Activated T-cell treated with anti-CD3 and anti-CD28 coated beads for 48 hours (primary cell): Measurements from ENCODE around the gene GPR151.

Experiments used
- DNase-seq: peaks from one replicate; pipeline ENCODE4 v3.0.0-alpha.2; 2020; ENCODE audit warnings: low read depth

GPR151 gene

DNA sequence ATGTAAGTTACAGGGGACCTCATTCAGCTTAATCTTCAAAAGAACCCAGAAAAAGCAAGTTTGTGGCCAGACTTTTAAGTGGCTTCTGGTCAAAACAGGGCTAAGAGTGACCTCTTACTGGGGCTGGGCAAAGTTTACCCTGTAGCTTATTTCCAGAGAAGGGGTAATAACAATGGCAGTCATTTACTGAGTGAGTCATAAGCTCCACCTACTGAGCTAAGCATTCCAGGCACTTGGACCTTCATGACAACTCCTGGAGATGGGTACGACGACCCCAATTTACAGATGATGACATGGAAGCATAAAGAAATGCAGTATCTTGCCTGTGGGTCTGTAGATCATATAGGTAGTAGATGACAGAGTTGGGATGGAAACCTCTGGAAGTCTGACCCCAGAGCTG, 4.7 kb upstream of the GPR151 start:
- no peak for DNase-seq

DNA sequence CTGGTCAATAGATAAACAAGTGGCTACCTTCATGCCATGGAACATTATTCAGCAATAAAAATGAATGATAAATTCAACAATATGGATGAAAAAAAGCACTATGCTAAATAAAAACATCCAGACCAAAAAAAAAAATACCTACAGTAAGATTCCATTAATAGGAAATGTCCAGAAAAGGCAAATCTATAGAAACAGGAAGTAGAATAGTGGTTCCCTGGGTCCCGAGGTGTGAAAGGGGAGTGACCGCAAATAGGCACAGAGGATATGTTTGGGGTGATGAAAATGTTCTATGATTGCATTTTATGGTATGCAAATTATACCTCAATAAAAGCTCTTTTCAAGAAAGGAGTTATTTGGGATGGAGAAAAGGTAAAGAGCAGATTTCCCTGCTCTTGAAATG, 3.6 kb upstream of the GPR151 start:
- DNase-seq, result no peak

DNA sequence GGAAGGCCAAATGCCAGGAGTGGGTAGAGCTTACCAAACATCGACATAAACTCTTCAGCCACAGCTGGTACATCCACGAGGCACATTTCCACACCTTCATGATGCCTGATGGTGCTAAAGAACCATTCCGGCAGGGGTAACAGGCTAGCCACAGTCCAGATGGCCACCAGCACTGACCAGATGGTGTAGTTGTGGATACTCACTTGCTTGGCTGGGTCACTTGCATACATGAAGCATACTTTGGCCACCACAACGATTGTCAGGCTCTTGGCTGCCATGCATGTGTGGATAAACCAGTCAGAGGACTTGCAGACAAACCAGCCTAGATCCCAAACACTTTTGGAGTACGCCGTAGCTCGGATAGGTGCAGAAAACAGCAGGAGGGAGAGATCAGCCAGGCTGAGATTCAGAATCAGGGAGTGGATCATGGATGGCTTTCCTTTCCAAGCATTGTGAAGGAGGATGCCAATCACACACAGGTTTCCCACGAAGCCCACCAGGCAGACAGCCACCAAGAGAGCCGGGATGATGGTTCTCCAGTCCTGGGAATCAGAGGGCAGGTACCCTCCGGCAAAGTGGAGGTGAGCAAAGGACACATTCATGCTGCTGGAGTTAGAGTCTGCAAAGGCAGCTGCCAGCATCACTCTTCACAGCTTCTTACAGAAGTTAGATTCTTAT, 378 bp downstream of the GPR151 start:
- DNase-seq, result no peak

DNA sequence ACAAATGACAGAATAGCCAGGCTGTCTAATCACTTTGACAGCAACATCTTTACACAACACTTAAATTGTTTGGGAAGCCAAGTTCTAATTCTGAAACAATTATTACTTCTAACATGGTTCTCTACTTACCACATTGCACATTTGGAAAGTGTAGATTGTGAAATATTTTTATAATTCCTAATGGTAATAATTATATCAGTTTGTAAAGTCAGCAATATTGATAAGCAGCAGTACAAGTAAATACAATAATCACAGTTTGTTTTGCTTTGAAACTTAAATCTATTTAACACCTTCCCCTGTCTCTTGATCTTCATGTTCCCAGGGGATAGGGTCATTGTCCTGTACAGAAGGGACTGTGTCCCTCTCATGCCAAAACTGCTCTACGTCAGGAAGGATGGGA, 1.4 kb downstream of the GPR151 start:
- no peak for DNase-seq

- DNase-seq, result no peak
These were observed 2.5 kb downstream of the GPR151 start for GRCh38 chr5:146513462-146513861.

GRCh38 chr5:146510559-146511125, 5.3 kb downstream of the GPR151 start:
- no peak for DNase-seq

DNA sequence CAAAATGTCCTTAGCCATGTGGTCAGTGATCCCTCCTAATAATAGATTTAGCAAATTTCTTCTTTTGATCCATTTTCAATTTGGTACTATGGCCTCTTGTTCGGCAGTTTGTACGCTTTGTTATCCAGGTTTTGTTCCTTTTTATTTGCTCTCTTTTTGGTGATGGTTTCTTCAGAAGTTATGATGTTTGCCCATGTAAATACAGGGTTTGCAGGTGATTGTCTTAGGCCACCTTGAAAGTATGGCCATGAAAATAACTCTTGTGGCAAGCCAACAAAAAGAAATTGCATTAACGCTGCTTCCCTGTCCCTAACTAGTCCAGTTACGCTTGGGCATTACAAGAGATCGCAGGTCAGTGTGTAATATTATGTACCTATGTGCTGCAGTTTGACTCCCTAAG, 8.6 kb downstream of the GPR151 start:
- DNase-seq, result no peak

DNA sequence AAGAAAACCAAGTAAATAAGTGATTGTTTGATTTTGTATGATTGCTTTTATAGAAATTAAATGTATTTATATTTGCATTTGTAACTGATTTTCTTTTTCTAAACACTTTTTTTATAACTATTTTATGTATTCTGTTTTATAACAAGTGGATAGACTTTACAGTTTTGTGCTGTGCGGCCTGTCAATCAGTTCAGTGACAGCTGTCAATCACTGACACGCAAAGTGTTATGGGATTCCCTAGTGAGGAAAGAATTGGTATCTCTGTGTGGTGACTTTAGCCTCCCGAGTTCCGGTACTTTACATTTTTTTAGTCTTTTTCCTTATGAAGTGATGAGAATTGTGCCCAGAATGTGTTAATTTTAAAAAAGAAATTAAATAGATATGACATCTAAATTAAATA, 16.3 kb downstream of the GPR151 start:
- DNase-seq, result no peak

GRCh38 chr5:146494656-146495055, 21.3 kb downstream of the GPR151 start:
- DNase-seq, result no peak

- no peak for DNase-seq
These were observed 25.7 kb downstream of the GPR151 start for GRCh38 chr5:146490089-146490843.

DNA sequence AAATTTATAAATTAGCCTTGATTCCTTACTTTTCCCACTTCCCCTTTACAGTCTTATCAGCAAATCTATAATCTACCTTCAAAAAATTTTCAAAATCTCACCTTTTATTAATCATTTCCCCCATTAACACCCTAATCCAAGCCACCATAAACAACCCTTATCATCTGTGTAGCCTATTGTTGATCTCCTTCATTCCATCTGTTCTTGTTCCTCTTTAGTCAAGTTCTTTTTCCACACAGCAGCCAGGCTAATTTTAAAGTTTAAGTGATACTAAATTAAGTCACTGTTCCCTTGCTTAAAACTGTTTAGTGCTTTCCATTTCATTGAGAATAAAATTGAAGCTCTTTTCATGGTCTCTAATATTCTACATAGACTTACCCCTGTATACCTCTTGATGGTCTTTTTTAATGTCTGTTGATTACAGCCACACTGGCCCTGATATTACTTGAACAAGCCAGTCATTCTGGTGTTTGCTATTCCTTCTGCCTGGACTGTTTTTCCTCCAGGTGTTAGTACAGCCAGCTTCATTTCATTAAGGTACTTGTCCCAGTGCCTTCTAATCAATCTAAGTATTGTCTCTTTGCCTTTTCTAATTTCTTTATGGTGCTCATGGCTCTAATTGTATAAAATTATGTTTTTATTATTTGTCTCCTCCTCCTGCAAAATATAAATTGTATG, 31.1 kb downstream of the GPR151 start:
- DNase-seq, result no peak

GRCh38 chr5:146482775-146483174, 33.2 kb downstream of the GPR151 start:
- DNase-seq, result no peak

DNA sequence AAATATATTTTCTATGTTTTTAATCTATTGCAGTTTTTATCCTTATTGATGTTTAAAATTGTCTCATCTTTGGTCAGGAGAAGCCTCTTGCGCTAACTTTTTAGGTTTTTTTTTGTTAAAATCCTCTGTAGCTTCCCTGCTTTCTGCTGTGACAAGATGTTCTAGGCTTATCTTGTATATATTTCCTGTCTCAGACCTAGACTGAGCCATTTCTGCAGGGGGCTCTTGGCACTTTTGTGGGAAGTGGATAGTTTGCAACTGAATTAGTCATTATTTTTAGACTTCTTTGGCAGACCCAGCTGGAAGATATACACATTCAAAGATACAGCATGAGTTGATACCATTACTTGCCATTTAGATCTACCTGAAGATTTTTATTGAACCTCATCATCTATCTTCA, 40.1 kb downstream of the GPR151 start:
- DNase-seq, result no peak

- no peak for DNase-seq
These were observed 40.7 kb downstream of the GPR151 start for GRCh38 chr5:146475190-146475780.

DNA sequence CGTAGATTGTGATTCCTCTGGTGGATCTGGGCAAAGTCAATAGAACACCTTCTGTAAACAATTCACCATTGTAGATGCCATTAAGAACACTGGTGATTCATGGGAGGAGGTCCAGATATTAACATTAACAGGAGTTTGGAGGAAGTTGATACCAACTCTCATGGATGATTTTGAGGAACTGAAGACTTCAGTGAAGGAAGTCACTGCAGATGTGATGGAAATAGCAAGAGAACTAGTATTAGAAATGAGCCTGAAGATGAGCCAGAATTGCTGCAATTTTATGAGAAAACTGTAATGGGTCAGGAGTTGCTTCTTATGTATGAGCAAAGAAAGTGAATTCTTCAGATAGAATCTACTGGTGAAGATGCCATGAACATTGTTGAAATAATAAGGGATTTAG, 41.9 kb downstream of the GPR151 start:
- DNase-seq, result no peak

- no peak for DNase-seq
These were observed 48.2 kb downstream of the GPR151 start for GRCh38 chr5:146467760-146468159.

GRCh38 chr5:146466521-146467349, 49.3 kb downstream of the GPR151 start:
- DNase-seq, result no peak

DNA sequence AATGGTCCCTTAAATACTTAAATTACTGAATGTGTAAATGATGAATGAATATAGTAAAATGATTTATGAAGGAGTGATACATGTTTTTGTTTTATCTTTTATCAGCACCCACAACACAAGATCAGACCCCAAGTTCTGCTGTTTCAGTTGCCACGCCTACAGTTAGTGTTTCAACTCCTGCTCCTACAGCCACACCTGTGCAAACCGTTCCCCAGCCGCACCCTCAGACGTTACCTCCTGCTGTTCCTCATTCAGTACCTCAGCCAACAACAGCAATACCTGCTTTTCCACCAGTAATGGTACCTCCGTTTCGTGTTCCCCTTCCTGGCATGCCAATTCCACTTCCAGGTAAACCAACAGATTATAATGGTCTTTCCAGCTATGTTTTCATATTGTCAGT, 52.5 kb downstream of the GPR151 start:
- no peak for DNase-seq
